ENCODE data around the gene LSAMP.

Gene LSAMP

DNA sequence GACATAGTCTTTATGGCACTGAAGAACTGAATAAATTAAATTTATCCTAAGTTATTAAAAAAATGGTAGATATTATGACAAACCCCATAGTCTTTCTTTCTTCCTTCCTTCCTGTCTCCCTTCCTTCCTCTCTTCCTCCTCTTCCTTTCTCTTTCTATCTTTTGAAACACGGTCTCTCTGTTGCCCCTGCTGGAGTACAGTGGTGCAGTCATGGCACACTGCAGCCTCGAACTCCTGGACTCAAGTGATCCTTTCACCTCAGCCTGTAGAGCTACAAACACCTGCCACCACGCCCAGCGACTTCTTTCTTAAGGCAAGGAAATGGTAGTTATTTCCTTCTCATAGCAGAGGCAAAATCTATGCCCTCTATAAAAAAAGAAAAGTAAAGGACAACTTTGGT is 467.4 kb downstream of the LSAMP start:
- Histone ChIP-seq H4K12ac (ENCODE audit: low read depth, low read length) (no peak overlapping the region), H3K4me1 (ENCODE audit: control insufficient read depth in 1 of 2, insufficient read depth in 2 of 2, low read length in 2 of 2) (no peaks in the 10 kb centered on the region), H3K27me3 (ENCODE audit: insufficient read depth, low read length) (no peaks in the 10 kb centered on the region), H3K23ac (ENCODE audit: low read length) (no peak overlapping the region), H3K14ac (ENCODE audit: low read length) (no peak overlapping the region), H3K4me3 (ENCODE audit: low read depth, low read length) (no peak overlapping the region), H2BK120ac (ENCODE audit: insufficient read depth, low read length, poor library complexity) (no peak overlapping the region), H3K4ac (ENCODE audit: low read depth, low read length) (no peak overlapping the region), H4K91ac (ENCODE audit: low read depth, low read length) (no peak overlapping the region), H3K27ac (ENCODE audit: low read depth, low read length) (no peak overlapping the region), H3K9ac (ENCODE audit: low read length) (no peak overlapping the region), H4K8ac (ENCODE audit: low read depth, low read length) (no peak overlapping the region), H3K79me1 (ENCODE audit: low read length) (no peaks in the 10 kb centered on the region), H3K79me2 (ENCODE audit: control insufficient read depth, insufficient read depth, low read length, poor library complexity) (no peaks in the 10 kb centered on the region), H3K9me3 (ENCODE audit: insufficient read depth, low read depth, low read length) (no peaks in the 10 kb centered on the region), H2BK5ac (ENCODE audit: low read depth, low read length, poor library complexity) (no peak overlapping the region), H3K18ac (ENCODE audit: low read length) (no peak overlapping the region), H3K36me3 (ENCODE audit: control insufficient read depth in 1 of 2, insufficient read depth in 2 of 2, low read length in 2 of 2) (no peaks in the 10 kb centered on the region), H2AFZ (ENCODE audit: insufficient read depth, low read length, poor library complexity) (no peak overlapping the region), H2AK5ac (ENCODE audit: low read length) (no peak overlapping the region), H2BK12ac (ENCODE audit: low read length) (no peak overlapping the region), H3K4me2 (ENCODE audit: low read length) (no peak overlapping the region)
- WGBS (ENCODE audit: extremely low coverage, insufficient coverage, insufficient read length), result no CpG with 5 or more reads among the region's 4 CpGs
- no peak for DNase-seq

DNA sequence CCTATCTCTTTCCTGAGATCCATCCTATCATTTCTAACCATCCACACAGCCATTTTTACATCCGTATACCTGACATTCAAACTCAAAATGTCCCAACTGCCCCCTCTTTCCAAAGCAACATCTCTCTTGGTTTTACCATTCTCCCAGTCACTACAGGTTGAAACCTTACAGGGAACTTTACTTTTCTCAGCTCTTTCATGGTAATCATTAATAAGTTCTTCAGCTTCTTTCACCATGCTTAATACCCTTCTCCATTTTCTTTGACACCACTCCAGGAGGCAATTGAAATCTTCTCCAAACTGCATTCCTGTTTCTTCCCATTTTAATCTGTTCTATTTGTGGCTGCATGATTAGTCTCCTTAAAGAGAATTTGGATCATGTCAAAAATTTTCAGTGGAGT is 469.5 kb downstream of the LSAMP start:
- Histone ChIP-seq H3K79me2 (ENCODE audit: control insufficient read depth, insufficient read depth, low read length, poor library complexity) (no peaks in the 10 kb centered on the region), H2BK5ac (ENCODE audit: low read depth, low read length, poor library complexity) (no peak overlapping the region), H2AK5ac (ENCODE audit: low read length) (no peak overlapping the region), H3K4me3 (ENCODE audit: low read depth, low read length) (no peak overlapping the region), H2BK120ac (ENCODE audit: insufficient read depth, low read length, poor library complexity) (no peak overlapping the region), H2AFZ (ENCODE audit: insufficient read depth, low read length, poor library complexity) (no peak overlapping the region), H3K4me1 (ENCODE audit: control insufficient read depth in 1 of 2, insufficient read depth in 2 of 2, low read length in 2 of 2) (no peaks in the 10 kb centered on the region), H4K8ac (ENCODE audit: low read depth, low read length) (no peak overlapping the region), H4K91ac (ENCODE audit: low read depth, low read length) (no peak overlapping the region), H3K9me3 (ENCODE audit: insufficient read depth, low read depth, low read length) (no peaks in the 10 kb centered on the region), H4K12ac (ENCODE audit: low read depth, low read length) (no peak overlapping the region), H3K18ac (ENCODE audit: low read length) (no peak overlapping the region), H3K14ac (ENCODE audit: low read length) (no peak overlapping the region), H3K27ac (ENCODE audit: low read depth, low read length) (no peak overlapping the region), H3K9ac (ENCODE audit: low read length) (no peak overlapping the region), H3K27me3 (ENCODE audit: insufficient read depth, low read length) (no peaks in the 10 kb centered on the region), H3K4me2 (ENCODE audit: low read length) (no peak overlapping the region), H3K23ac (ENCODE audit: low read length) (no peak overlapping the region), H3K4ac (ENCODE audit: low read depth, low read length) (no peak overlapping the region), H3K79me1 (ENCODE audit: low read length) (no peaks in the 10 kb centered on the region), H3K36me3 (ENCODE audit: control insufficient read depth in 1 of 2, insufficient read depth in 2 of 2, low read length in 2 of 2) (no peaks in the 10 kb centered on the region), H2BK12ac (ENCODE audit: low read length) (no peak overlapping the region)
- DNase-seq, result no peak
- no CpG with 5 or more reads among the region's 1 CpG for WGBS (ENCODE audit: extremely low coverage, insufficient coverage, insufficient read length)

DNA sequence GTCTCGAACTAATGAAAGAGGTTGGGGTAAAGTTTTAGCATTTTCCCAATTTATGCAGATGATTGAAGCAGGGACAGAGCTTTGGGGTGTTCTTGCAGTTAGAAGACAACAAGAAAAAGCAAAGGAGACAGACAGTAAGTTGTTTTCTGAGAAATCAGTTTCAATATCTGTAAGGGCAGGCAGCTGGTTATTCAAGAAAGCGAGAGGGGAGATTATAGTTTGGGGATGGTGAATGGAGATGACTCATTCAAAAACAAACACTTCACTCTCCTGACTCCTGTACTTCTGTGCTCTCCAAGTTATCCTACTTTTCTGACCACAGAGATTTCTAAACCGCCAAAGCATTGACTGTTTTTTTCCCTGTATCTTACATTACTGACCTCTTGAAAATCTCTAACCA is 469.9 kb downstream of the LSAMP start:
- Histone ChIP-seq H3K79me1 (ENCODE audit: low read length) (no peaks in the 10 kb centered on the region), H4K8ac (ENCODE audit: low read depth, low read length) (no peak overlapping the region), H3K9ac (ENCODE audit: low read length) (no peak overlapping the region), H3K4ac (ENCODE audit: low read depth, low read length) (no peak overlapping the region), H3K18ac (ENCODE audit: low read length) (no peak overlapping the region), H3K4me3 (ENCODE audit: low read depth, low read length) (no peak overlapping the region), H3K9me3 (ENCODE audit: insufficient read depth, low read depth, low read length) (no peaks in the 10 kb centered on the region), H2BK120ac (ENCODE audit: insufficient read depth, low read length, poor library complexity) (no peak overlapping the region), H3K27me3 (ENCODE audit: insufficient read depth, low read length) (no peaks in the 10 kb centered on the region), H3K4me2 (ENCODE audit: low read length) (no peak overlapping the region), H2BK5ac (ENCODE audit: low read depth, low read length, poor library complexity) (no peak overlapping the region), H3K27ac (ENCODE audit: low read depth, low read length) (no peak overlapping the region), H3K23ac (ENCODE audit: low read length) (no peak overlapping the region), H3K36me3 (ENCODE audit: control insufficient read depth in 1 of 2, insufficient read depth in 2 of 2, low read length in 2 of 2) (no peaks in the 10 kb centered on the region), H4K91ac (ENCODE audit: low read depth, low read length) (no peak overlapping the region), H4K12ac (ENCODE audit: low read depth, low read length) (no peak overlapping the region), H2AK5ac (ENCODE audit: low read length) (no peak overlapping the region), H2BK12ac (ENCODE audit: low read length) (no peak overlapping the region), H3K4me1 (ENCODE audit: control insufficient read depth in 1 of 2, insufficient read depth in 2 of 2, low read length in 2 of 2) (no peaks in the 10 kb centered on the region), H3K14ac (ENCODE audit: low read length) (no peak overlapping the region), H3K79me2 (ENCODE audit: control insufficient read depth, insufficient read depth, low read length, poor library complexity) (no peaks in the 10 kb centered on the region), H2AFZ (ENCODE audit: insufficient read depth, low read length, poor library complexity) (no peak overlapping the region)
- no peak for DNase-seq
- no CpG with 5 or more reads among the region's 3 CpGs for WGBS (ENCODE audit: extremely low coverage, insufficient coverage, insufficient read length)

DNA sequence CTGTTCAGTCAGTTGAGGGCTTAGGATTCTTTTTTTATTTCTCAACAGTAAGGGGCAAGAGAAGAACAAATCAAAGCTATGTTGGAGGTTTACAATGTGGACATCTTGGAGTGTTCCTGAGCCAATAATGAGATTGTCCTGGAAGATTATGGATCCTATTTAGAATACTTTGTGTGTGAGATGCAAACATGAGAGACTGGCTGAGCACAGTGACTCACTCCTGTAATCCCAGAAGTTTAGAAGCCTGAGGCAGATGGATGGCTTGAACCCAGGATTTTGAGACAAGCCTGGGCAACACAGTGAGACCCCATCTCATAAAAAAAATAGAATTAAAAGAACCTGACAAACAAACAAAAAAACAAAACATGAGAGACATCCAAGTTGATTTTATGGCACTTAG is 470.3 kb downstream of the LSAMP start:
- H3K9me3 ChIP-seq (ENCODE audit: insufficient read depth, low read depth, low read length), result no peaks in the 10 kb centered on the region
- H2BK120ac ChIP-seq (ENCODE audit: insufficient read depth, low read length, poor library complexity), result no peak overlapping the region
- no peak overlapping the region for H2BK5ac ChIP-seq (ENCODE audit: low read depth, low read length, poor library complexity)
- H4K8ac ChIP-seq (ENCODE audit: low read depth, low read length), result no peak overlapping the region
- no peaks in the 10 kb centered on the region for H3K36me3 ChIP-seq (ENCODE audit: control insufficient read depth in 1 of 2, insufficient read depth in 2 of 2, low read length in 2 of 2)
- H3K4me2 ChIP-seq (ENCODE audit: low read length), result no peak overlapping the region
- H3K79me2 ChIP-seq (ENCODE audit: control insufficient read depth, insufficient read depth, low read length, poor library complexity), result no peaks in the 10 kb centered on the region
- no peak overlapping the region for H2AK5ac ChIP-seq (ENCODE audit: low read length)
- H3K27ac ChIP-seq (ENCODE audit: low read depth, low read length), result no peak overlapping the region
- no peaks in the 10 kb centered on the region for H3K79me1 ChIP-seq (ENCODE audit: low read length)
- H3K27me3 ChIP-seq (ENCODE audit: insufficient read depth, low read length), result no peaks in the 10 kb centered on the region
- H3K9ac ChIP-seq (ENCODE audit: low read length), result no peak overlapping the region
- no peaks in the 10 kb centered on the region for H3K4me1 ChIP-seq (ENCODE audit: control insufficient read depth in 1 of 2, insufficient read depth in 2 of 2, low read length in 2 of 2)
- H3K4ac ChIP-seq (ENCODE audit: low read depth, low read length), result no peak overlapping the region
- H2BK12ac ChIP-seq (ENCODE audit: low read length), result no peak overlapping the region
- H2AFZ ChIP-seq (ENCODE audit: insufficient read depth, low read length, poor library complexity), result no peak overlapping the region
- no peak overlapping the region for H3K23ac ChIP-seq (ENCODE audit: low read length)
- H4K91ac ChIP-seq (ENCODE audit: low read depth, low read length), result no peak overlapping the region
- DNase-seq, result no peak
- no peak overlapping the region for H4K12ac ChIP-seq (ENCODE audit: low read depth, low read length)
- H3K4me3 ChIP-seq (ENCODE audit: low read depth, low read length), result no peak overlapping the region
- no peak overlapping the region for H3K18ac ChIP-seq (ENCODE audit: low read length)
- H3K14ac ChIP-seq (ENCODE audit: low read length), result no peak overlapping the region

DNA sequence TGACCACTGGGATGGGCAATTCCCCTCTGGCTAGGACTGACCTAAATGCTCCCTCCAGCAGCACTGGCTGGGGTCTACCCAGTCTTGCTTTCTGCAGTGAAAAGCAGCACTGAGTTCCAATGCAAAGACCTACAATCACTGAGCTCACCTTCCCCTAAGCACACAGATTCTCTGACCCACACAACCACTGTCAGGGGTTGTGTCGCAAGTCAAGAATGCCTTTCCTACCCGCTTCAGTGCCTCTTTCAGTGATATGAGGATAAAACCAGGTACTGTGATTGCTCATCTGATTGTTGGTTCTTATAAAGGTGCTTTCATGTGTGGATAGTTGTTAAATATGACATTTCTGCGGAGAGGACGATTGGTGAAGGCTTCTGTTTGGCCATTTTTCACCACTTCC is 476.4 kb downstream of the LSAMP start:
- no peak overlapping the region for H3K4me2 ChIP-seq (ENCODE audit: low read length)
- H3K27me3 ChIP-seq (ENCODE audit: insufficient read depth, low read length), result no peaks in the 10 kb centered on the region
- H4K8ac ChIP-seq (ENCODE audit: low read depth, low read length), result no peak overlapping the region
- H3K79me1 ChIP-seq (ENCODE audit: low read length), result no peaks in the 10 kb centered on the region
- H3K14ac ChIP-seq (ENCODE audit: low read length), result no peak overlapping the region
- H3K23ac ChIP-seq (ENCODE audit: low read length), result no peak overlapping the region
- WGBS (ENCODE audit: extremely low coverage, insufficient coverage, insufficient read length), result no CpG with 5 or more reads among the region's 4 CpGs
- H3K9me3 ChIP-seq (ENCODE audit: insufficient read depth, low read depth, low read length), result no peaks in the 10 kb centered on the region
- H2BK12ac ChIP-seq (ENCODE audit: low read length), result no peak overlapping the region
- no peak overlapping the region for H2BK5ac ChIP-seq (ENCODE audit: low read depth, low read length, poor library complexity)
- H3K4ac ChIP-seq (ENCODE audit: low read depth, low read length), result no peak overlapping the region
- no peaks in the 10 kb centered on the region for H3K36me3 ChIP-seq (ENCODE audit: control insufficient read depth in 1 of 2, insufficient read depth in 2 of 2, low read length in 2 of 2)
- H2AK5ac ChIP-seq (ENCODE audit: low read length), result no peak overlapping the region
- H3K18ac ChIP-seq (ENCODE audit: low read length), result no peak overlapping the region
- peak overlapping the region; percentile 65 for H4K12ac ChIP-seq (ENCODE audit: low read depth, low read length)
- H3K4me1 ChIP-seq (ENCODE audit: control insufficient read depth in 1 of 2, insufficient read depth in 2 of 2, low read length in 2 of 2), result no peaks in the 10 kb centered on the region
- peak in 1 of 2 donors; percentile 1 for DNase-seq
- H3K4me3 ChIP-seq (ENCODE audit: low read depth, low read length), result no peak overlapping the region
- H2AFZ ChIP-seq (ENCODE audit: insufficient read depth, low read length, poor library complexity), result no peak overlapping the region
- H4K91ac ChIP-seq (ENCODE audit: low read depth, low read length), result no peak overlapping the region
- no peak overlapping the region for H2BK120ac ChIP-seq (ENCODE audit: insufficient read depth, low read length, poor library complexity)
- no peak overlapping the region for H3K27ac ChIP-seq (ENCODE audit: low read depth, low read length)
- H3K79me2 ChIP-seq (ENCODE audit: control insufficient read depth, insufficient read depth, low read length, poor library complexity), result no peaks in the 10 kb centered on the region
- H3K9ac ChIP-seq (ENCODE audit: low read length), result no peak overlapping the region

All from trophoblast cell (in vitro differentiated cells and primary cell).